HG03139 (cell line): ENCODE data around the gene TBC1D21.
"Not testable (repeated sequence)": the region's sequence is repeated elsewhere in the genome, so short reads cannot be mapped to it uniquely, and the experiment has no call there.

ENCODE experiments used
- ATAC-seq: cut with Tn5 transposase; IDR thresholded peaks from one replicate; pipeline ENCODE4 v1.9.1; 2021; ENCODE audit not compliant: unreplicated experiment

Gene TBC1D21

DNA sequence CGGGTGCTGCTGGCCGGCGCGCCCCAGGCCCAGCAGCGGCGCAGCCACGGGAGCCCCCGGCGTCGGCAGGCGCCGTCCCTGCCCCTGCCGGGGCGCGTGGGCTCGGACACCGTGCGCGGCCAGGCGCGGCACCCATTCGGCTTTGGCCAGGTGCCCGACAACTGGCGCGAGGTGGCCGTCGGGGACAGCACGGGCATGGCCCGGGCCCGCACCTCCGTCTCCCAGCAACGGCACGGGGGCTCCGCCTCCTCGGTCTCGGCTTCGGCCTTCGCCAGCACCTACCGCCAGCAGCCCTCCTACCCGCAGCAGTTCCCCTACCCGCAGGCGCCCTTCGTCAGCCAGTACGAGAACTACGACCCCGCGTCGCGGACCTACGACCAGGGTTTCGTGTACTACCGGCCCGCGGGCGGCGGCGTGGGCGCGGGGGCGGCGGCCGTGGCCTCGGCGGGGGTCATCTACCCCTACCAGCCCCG, 53.7 kb downstream of the TBC1D21 start:
- ATAC-seq, result no peak

DNA sequence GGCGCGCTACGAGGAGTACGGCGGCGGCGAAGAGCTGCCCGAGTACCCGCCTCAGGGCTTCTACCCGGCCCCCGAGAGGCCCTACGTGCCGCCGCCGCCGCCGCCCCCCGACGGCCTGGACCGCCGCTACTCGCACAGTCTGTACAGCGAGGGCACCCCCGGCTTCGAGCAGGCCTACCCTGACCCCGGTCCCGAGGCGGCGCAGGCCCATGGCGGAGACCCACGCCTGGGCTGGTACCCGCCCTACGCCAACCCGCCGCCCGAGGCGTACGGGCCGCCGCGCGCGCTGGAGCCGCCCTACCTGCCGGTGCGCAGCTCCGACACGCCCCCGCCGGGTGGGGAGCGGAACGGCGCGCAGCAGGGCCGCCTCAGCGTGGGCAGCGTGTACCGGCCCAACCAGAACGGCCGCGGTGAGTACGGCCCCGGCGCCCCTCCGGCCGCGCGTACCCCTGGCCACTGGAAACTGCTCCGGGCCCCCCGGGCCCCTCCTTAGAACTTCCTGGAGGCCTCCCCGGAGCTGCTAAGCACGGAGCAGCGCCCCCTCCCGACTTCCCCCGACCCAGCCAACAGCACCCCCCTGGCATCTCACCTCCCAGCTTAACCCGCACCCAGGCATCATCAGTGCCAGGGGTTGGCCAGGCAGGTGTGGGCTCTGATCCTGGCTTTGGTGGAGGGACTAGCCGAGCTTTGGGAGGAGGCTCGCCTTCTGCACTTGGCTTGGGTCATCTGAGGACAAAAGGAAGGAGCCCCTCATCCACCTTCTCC, 54.3 kb downstream of the TBC1D21 start:
- no peak for ATAC-seq

- no peak for ATAC-seq
These were observed 54.8 kb downstream of the TBC1D21 start for GRCh38 chr15:73928241-73928579.

- ATAC-seq, result no peak
These were observed 55.7 kb downstream of the TBC1D21 start for GRCh38 chr15:73928971-73929627.

DNA sequence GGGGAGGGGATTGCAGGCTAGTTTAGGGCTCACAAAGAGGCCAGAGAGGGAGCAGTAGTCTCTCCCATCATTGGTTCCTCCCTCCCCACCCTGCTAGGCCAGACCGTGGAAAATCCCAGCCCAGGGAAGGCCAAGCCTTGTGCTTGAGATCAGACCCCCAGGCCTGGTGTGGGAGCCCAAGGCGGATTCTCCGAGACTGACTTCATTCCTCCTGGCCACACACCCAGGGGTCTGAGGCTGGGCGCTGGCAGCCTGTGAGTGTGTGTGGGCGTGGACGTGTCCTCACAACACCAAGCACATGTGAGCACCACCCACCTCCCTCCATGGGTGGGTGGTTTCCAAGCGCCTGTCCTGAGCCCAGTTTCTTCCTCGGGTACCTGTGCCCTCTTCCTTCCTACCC, 57.0 kb downstream of the TBC1D21 start:
- ATAC-seq, result no peak

GRCh38 chr15:73930790-73931281, 57.5 kb downstream of the TBC1D21 start:
- no peak for ATAC-seq

- ATAC-seq, result no peak
These were observed 58.1 kb downstream of the TBC1D21 start for GRCh38 chr15:73931441-73931840.

DNA sequence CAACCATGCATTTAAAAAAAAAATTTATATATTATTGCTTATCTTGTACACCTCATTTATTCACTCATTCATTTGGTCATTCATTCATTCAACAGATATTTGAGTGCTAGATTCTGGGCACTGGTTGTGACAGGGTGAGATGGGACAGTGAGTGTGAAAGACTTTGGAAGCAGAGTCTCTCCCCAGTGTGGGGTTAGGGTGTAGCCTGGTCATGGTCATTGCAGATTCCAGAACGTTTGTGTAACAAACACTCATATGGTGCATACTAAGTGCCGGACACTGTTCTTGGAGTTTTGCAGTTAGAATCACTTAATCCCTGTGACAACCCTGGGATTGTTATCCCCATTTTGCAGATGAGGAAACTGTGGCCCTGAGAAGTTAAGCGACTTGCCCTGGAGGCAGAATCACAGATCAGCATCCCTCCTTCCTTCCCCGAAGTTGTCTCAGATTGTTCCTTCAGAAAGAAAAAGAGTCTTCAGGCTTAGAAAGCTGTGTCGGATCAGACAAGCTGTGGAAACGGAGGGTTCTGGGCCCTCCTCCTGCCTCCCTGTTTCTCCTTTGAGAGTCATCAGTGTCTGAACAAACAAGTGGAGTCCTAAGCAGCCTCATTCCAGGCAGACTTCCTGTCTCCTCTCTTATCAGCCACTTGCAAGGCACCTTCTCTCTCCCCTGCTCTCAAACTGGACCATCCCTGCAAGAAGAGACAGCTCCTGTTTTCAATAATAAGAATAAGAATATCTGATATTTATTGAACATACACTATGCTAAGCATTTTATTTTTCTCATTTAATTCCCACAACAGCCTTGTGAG, 59.2 kb downstream of the TBC1D21 start:
- ATAC-seq, result no peak

DNA sequence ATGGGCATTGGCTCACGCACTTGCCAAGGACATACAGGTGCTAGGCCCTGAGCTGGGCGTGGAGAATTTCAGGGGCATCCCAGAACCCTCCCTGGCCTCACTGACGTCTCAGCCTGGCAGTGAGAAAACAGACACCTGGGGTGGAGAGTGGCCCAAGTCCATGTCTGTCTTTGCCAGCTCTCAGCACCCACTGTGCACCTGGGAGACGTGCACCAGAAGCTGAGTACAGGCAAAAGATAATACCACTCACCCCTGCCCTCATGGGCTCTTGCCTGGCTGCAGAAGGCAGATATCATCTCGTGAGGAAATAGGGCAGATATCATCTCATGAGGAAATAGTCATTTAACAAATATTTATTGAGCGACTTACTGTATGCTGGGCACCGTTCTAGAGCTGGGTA, 60.9 kb downstream of the TBC1D21 start:
- no peak for ATAC-seq

DNA sequence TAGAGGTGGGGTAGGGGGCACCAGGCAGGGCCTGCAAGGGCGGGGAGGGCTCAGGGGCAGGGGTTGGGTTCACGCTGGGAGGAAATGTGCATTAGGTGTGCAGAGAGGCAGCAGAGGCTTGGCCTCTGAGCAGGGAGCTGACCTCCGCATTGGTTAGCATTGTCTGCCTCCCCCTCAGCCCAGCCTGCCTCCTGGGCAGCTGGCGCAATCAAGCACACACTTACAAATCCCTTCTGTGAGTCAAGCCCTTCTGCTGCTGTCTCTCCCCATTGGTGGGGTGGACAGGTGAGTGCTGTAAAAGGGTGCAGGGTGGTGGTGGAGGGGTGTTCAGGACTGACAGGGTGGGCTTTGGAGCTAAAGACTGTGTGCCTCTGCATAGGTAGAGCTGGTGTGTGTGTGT, 62.2 kb downstream of the TBC1D21 start:
- no peak for ATAC-seq

- no peak for ATAC-seq
These were observed 62.8 kb downstream of the TBC1D21 start for GRCh38 chr15:73936181-73936580.

DNA sequence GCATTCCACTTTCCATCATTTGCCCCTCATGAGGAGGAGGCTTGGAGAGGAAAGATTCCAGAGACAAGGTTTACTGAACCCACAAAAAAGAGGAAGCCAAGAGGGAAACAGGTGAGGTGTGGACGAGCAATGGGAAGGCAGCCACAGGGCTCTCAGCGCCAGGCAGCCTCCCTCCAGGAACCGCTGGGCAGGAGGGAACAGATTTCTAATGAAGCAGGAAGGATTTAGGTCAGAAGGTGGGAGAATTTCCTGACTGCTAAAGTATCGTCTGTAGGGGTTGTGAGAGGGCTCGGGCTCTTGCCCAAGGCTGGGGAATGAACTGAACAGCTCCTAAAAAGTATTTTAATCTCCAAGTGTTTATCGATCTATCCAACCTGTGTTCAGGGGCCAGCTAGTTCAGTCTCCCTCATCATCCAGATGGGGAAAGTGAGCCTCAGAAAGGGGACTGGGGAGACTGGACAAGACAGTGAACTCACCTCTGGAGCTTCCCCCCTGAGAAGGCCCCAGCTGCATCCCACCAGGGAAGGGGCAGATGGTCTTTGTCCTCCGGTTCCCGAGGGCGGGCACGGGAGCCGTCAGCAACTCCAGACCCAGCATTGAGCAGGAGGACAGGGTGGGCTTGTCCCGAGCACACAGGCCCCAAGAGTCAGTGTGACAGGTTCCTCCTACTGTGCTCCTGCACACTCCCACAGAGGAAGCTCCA, 63.4 kb downstream of the TBC1D21 start:
- ATAC-seq, result no peak

- ATAC-seq, result no peak
These were observed 63.9 kb downstream of the TBC1D21 start for GRCh38 chr15:73937296-73937695.

- ATAC-seq, result no peak
These were observed 64.4 kb downstream of the TBC1D21 start for GRCh38 chr15:73937726-73938125.

GRCh38 chr15:73938516-73938915, 65.2 kb downstream of the TBC1D21 start:
- ATAC-seq, result not testable (repeated sequence)
